Left renal pelvis (tissue), 4 donors: ENCODE measurements around the gene SFN. TPM values are rescaled to one million over a fixed set of nuclear protein-coding genes. Genes with fewer than 3 reads are reported as not detected.

Experiments
- DNase-seq, 4 donors: peaks; one replicate each; pipeline ENCODE4 v3.0.0-alpha.2; 2013; ENCODE audit warnings: low read depth in 4 of 4, low spot score in 3 of 4
- polyA plus RNA-seq, 4 donors: library from polyadenylated mRNA; unstranded; fragments of 120-200 nt; gene quantifications; one replicate each; pipeline ENCODE4 v1.2.1, GENCODE V29; 2013; ENCODE audit not compliant: insufficient read length in 4 of 4

SFN gene
- polyA plus RNA-seq, 4 donors = 0.49 to 1.00 (median 0.70) TPM

DNA sequence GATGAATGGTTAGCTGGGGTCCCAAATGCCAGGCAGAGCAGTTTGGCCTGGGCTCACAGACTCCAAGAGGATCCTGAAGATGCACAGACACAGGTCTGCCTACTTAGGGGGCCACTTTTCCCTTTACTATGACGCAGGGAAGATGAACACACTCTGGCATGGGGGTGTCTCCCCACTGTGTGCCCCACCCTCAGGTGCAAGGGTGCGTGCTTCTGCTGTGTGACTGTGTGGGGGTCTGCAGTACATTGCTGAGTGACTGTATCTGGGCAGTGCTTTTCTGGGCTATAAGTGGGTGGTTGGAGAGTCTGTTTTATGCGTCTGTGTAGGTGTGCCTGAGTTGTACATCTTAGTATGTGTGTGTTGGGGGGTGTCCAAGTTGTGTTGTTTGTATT is 47.0 kb downstream of the SFN start:
- no peak for DNase-seq

GRCh38 chr1:26910343-26911160 is 47.6 kb downstream of the SFN start:
- no peak for DNase-seq

DNA sequence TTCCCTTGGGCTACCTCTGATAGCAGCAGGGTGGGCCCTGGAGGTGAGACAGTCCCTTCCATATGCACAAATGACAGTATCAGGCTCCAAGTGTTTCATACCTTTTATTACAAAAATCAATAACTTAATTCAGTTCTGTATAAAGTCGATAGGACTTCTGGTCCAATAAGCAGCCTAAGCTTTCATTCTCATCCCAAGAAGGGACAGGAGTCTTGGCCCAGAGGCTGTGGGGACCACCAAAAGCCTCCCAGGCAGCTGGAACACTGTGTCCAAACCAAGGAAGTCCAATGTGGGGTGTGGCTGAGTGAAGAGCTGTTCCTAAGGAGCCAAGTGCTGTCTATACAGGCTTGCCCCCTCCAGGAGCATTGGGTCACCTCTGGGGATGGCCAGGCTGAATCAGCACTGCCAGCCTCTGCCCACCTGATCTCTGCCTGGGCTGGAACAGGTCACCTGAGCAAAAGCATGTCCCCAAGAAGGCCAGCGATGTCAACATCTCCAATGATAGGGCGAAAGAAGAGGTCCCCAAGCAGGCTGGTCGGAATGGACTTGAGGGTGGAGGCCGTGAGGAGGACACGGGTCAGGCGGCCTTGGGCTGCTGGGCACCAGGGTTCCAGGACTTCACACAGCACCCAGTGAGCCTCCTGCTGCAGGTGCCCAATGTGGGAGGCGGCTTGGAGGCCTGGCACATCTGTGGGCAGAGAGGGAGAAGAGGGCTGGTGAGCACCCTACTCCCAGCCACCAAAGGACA is 48.6 kb downstream of the SFN start:
- no peak for DNase-seq

DNA sequence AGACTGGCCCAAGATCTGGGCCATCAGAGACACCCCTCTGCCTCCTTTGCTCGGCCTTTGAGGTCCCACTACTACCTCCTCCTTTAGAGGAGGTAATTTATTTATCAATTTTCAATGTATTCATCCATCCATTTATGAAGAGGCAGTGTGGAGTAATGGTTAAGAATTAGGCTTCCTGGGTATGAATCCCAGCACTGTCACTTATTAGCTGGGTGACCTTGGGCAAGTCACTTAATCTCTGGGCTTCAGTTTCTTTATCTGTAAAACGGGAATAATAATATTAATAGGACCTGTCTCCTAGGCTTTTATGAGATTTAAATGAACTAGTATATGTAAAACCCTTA is 49.2 kb downstream of the SFN start:
- no peak for DNase-seq

- DNase-seq = no peak
These were observed 50.4 kb downstream of the SFN start for GRCh38 chr1:26913389-26913753.

Other genes starting within 250 kb of the SFN start
- gene ARID1A, start 167.1 kb upstream of the SFN start, polyA plus RNA-seq = 100 to 1,000 TPM in 1 of 4 donors, 10 to 100 TPM in 3; 79.3 to 103 (median 91.0) TPM
- 10 to 100 TPM; 13.1 to 18.3 (median 16.8) TPM for gene PIGV, start 75.2 kb upstream of the SFN start, polyA plus RNA-seq
- gene ZDHHC18, start 36.5 kb upstream of the SFN start, polyA plus RNA-seq = 10 to 100 TPM; 19.4 to 23.3 (median 21.7) TPM
- gene GPN2, start 27.1 kb downstream of the SFN start, polyA plus RNA-seq = 10 to 100 TPM; 20.1 to 34.5 (median 30.1) TPM
- 10 to 100 TPM; 11.4 to 17.6 (median 12.9) TPM for gene GPATCH3, start 37.3 kb downstream of the SFN start, polyA plus RNA-seq
- 1 to 10 TPM in 2 of 4 donors, under 1 TPM in 2; 0.27 to 1.5 (median 1.1) TPM for gene NR0B2, start 50.8 kb downstream of the SFN start, polyA plus RNA-seq
- gene NUDC, start 58.6 kb downstream of the SFN start, polyA plus RNA-seq = 10 to 100 TPM; 57.2 to 99.1 (median 89.5) TPM
- 10 to 100 TPM in 1 of 4 donors, 1 to 10 TPM in 2, under 1 TPM in 1; 0.20 to 11.0 (median 8.7) TPM for gene KDF1, start 97.3 kb downstream of the SFN start, polyA plus RNA-seq
- gene TRNP1, start 130.5 kb downstream of the SFN start, polyA plus RNA-seq = 1 to 10 TPM; 4.6 to 7.6 (median 6.6) TPM
- gene TENT5B, start 149.7 kb downstream of the SFN start, polyA plus RNA-seq = 1 to 10 TPM in 2 of 4 donors, under 1 TPM in 2; 0.72 to 1.6 (median 0.93) TPM